Neural crest cell (in vitro differentiated cells): ENCODE measurements around the gene RAB4A. TPM values are rescaled to one million over a fixed set of nuclear protein-coding genes. Genes with fewer than 3 reads are reported as not detected.

Source experiments
- DNase-seq: peaks from one replicate; pipeline ENCODE4 v3.0.0; 2021; ENCODE audit warnings: low read depth, mixed read lengths, low spot score
- H3K27ac Mint-ChIP-seq: one replicate; pipeline ENCODE4 v1.8.0; 2021; ENCODE audit warnings: mild to moderate bottlenecking, mixed read lengths; ENCODE audit not compliant: unreplicated experiment
- H3K27me3 Mint-ChIP-seq: 2 replicates; pipeline ENCODE4 v1.8.0; 2021; ENCODE audit warnings: low read depth, mild to moderate bottlenecking, mixed read lengths
- H3K36me3 Mint-ChIP-seq: 2 replicates; pipeline ENCODE4 v1.8.0; 2021; ENCODE audit warnings: low read depth, mild to moderate bottlenecking, mixed read lengths
- H3K4me1 Mint-ChIP-seq: 2 replicates; pipeline ENCODE4 v1.8.0; 2021; ENCODE audit warnings: mixed read lengths
- H3K4me3 Mint-ChIP-seq: one replicate; pipeline ENCODE4 v1.8.0; 2021; ENCODE audit warnings: mild to moderate bottlenecking, mixed read lengths
- H3K9me3 Mint-ChIP-seq: 2 replicates; pipeline ENCODE4 v1.8.0; 2021; ENCODE audit warnings: mixed read lengths
- total RNA-seq: library from RNA; stranded (reverse); gene quantifications from 2 replicates; pipeline ENCODE4 v1.2.1, GENCODE V29; 2021
- TF ChIP-seq, protein P1 (sequence below): fragments of 200-600 bp; sonication (generic); conservative IDR thresholded peaks from 2 replicates; pipeline ENCODE4 v1.5.0; 2021; ENCODE audit warnings: antibody characterized with exemption, mild to moderate bottlenecking

Gene RAB4A
- total RNA-seq, 1 donor from 2014 or later, result 69.0 TPM

DNA sequence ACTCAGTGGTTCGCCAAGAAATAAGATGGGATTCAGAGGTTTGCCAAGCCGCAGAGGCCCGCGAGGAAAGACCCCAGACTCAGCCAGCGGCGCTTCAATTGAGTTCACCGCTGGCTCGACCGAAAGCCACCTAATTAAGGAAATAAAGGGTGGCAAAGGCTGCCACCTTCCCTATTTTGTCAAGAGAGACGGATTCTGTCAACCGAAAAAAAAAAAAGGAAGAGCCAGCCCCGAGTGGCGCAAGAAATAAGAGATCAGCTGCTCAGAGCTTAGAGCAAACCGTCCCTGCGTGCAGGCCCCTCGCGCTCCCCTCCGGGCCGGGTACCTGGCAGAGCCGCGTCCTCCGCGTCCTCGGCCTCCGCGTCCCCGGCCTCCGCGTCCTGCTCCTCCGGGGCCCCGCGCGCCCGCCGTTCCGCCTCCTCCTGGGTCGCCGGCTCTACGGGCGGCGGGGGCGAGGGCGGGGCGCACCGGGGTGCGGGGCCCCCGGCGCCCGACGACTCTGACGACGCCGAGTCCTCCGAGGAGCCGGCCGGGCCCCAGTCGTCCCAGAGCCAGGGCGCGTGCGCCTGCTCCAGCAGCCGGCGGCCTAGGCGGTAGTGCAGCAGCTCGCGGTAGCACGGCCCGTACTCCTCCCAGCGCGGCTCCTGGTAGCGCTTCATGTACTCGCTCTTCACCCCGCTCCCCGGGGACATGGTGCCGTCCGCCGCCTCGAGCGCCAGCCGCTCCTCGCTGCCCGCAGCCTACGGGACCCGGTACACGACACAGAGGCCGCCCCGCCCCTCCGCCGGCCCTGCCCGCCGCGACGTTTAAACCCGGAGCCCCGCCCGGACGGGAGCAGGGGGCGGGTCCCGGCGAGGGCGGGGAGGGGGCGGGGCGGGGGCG lies 71.1 kb downstream of the RAB4A start:
- DNase-seq, result peak; percentile 70
- Mint-ChIP-seq H3K9me3 (no peaks in the 10 kb centered on the region), H3K27ac (peak overlapping the region; percentile 83), H3K4me1 (peaks cover 44% of the 10 kb centered on the region), H3K27me3 (peaks cover 20% of the 10 kb centered on the region), H3K4me3 (peak overlapping the region; percentile 96), H3K36me3 (no peaks in the 10 kb centered on the region)
- TF ChIP-seq, protein P1, sequence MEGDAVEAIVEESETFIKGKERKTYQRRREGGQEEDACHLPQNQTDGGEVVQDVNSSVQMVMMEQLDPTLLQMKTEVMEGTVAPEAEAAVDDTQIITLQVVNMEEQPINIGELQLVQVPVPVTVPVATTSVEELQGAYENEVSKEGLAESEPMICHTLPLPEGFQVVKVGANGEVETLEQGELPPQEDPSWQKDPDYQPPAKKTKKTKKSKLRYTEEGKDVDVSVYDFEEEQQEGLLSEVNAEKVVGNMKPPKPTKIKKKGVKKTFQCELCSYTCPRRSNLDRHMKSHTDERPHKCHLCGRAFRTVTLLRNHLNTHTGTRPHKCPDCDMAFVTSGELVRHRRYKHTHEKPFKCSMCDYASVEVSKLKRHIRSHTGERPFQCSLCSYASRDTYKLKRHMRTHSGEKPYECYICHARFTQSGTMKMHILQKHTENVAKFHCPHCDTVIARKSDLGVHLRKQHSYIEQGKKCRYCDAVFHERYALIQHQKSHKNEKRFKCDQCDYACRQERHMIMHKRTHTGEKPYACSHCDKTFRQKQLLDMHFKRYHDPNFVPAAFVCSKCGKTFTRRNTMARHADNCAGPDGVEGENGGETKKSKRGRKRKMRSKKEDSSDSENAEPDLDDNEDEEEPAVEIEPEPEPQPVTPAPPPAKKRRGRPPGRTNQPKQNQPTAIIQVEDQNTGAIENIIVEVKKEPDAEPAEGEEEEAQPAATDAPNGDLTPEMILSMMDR, result no peak

DNA sequence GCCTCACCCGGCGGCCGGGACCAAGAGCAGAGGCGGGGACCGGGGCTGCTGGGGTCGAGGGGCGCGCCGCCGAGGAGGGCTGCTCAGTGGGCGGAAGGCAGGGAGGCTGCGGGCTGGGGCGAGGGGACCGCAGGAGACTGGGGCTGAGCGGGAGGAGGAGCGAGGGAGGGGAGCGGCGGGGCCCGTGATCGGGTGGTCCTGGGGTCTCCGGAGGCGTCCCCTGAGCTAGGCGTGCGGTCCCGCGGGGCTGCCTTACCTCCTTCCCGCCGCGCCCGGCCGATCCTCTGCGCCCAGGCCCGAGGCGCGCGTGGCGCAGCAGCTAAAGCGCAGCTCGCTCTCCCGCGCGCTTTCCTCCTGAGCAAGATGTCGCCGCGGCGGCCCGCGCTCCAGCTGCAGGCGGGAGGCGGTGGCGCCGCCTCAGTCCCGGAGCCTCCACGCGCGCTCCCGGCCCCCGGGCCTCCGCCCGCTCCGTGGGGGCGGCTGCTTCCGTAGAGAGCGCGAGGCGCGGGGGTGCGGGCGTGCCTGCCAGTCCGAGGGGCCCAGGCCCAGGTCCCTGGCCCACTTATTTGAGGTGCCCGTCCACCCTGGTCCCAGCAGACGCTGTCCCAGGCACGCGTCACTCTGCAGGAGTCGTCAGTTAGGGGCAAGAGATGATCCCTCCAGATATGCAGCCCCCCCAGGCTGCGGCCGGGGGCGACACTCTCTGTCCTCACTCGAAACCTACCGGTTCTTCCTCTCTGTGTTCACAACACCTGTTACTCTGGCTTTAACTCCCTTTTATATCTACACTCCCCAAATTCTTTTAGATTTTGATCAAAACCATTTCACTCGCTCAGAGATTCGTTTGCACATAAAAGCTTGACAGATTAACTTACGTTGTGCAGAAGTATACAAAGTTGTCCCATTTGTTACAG lies 72.0 kb downstream of the RAB4A start, which contains the start of gene CCSAP:
Gene CCSAP, minus strand, starts transcription at position 392 of the 914 bp plus-strand sequence. CDS start 582 bp downstream, outside the sequence.
- DNase-seq, result peak; percentile 77
- H3K36me3 Mint-ChIP-seq, result no peaks in the 10 kb centered on the region
- no peaks in the 10 kb centered on the region for H3K9me3 Mint-ChIP-seq
- H3K27ac Mint-ChIP-seq, result no peak within 1 kb of the TSS
- peaks cover 46% of the 10 kb centered on the region for H3K4me1 Mint-ChIP-seq
- peak within 1 kb of the TSS; percentile 96 for H3K4me3 Mint-ChIP-seq
- TF ChIP-seq, protein P1, result no peak
- H3K27me3 Mint-ChIP-seq, result peaks cover 26% of the 10 kb centered on the region

DNA sequence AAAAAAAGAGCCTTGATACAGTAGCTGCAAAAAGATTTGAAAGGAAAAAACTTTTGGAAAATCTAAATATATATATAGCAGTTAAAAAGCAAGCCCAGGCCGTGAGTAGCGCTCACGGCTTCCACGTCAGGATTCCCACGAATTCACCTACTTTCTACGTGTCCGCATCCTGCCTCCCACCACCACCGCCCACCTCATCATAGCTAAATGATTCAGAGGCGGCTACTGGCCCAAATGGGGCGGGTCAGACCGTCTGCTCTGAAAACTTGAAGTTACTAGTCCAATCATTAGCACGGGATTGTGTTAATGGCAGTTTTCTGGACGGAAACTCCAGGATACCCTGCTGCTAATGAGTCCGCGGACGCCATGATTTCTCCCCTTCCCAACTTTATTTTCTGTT lies 73.2 kb downstream of the RAB4A start:
- peaks cover 26% of the 10 kb centered on the region for H3K27me3 Mint-ChIP-seq

DNA sequence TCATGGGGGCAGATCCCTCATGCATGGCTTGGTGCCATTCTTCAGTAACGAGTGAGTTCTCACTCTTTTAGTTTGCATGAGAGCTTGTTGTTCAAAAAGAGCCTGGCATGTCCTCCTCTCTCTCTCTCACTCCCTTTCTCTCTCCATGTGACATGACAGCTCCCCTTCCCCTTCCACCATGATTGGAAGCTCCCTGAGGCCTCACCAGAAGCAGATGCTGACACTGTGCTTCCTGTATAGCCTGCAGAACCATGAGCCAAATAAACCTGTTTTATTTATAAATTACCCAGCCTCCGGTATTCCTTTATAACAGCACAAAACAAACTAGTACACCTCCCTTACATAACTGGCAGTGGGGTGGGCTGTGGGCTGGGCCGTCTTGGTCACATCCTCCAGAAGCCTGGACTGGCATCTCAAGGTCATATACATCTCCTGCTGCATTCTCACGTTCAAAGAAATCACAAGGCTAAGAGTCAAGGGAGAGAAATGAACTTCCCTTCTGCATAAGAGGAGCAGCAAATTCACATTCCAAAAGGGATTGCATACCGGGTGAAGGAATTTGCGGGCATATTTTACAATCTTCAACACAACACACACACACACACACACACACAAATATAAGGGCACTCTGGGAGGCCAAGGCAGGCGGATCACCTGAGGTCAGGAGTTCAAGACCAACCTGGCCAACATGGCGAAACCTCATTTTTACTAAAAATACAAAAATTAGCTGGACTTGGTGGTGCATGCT lies 74.2 kb downstream of the RAB4A start:
- no peaks in the 10 kb centered on the region for H3K36me3 Mint-ChIP-seq
- peaks cover 26% of the 10 kb centered on the region for H3K27me3 Mint-ChIP-seq
- H3K4me3 Mint-ChIP-seq, result peak overlapping the region; percentile 87
- no peak for DNase-seq
- H3K4me1 Mint-ChIP-seq, result peaks cover 27% of the 10 kb centered on the region
- H3K27ac Mint-ChIP-seq, result no peak overlapping the region
- no peaks in the 10 kb centered on the region for H3K9me3 Mint-ChIP-seq
- TF ChIP-seq, protein P1, result no peak

More for the DNA sequence above, 73.2 kb downstream of the RAB4A start:
- Mint-ChIP-seq H3K36me3 (no peaks in the 10 kb centered on the region), H3K27ac (no peak overlapping the region), H3K9me3 (no peaks in the 10 kb centered on the region), H3K4me1 (peaks cover 36% of the 10 kb centered on the region), H3K4me3 (peak overlapping the region; percentile 85)
- TF ChIP-seq, protein P1, result no peak
- DNase-seq, result no peak

DNA sequence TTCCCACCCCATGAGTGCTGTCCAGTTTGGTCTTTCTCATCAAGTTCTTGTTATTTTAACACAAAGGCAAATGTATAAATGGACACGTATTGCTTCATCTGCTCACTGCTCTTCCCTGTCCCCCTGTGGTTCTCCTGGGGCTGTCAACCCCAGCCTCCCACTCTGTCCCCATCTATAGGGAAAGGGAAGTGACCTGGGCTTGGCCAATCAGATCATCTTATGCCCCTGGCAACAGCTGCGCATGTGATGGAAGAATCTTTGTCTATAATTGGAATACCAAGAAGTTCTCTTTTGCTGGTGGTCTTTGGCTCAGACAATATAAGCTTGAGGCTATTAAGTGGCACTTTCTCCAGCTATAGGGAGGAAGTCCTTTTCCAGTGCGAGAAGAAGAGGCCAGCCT lies 76.6 kb downstream of the RAB4A start:
- Mint-ChIP-seq H3K9me3 (no peaks in the 10 kb centered on the region), H3K4me3 (peak overlapping the region; percentile 81), H3K4me1 (peaks cover 14% of the 10 kb centered on the region), H3K27me3 (peaks cover 30% of the 10 kb centered on the region), H3K27ac (no peak overlapping the region), H3K36me3 (no peaks in the 10 kb centered on the region)
- TF ChIP-seq, protein P1, result no peak
- DNase-seq, result no peak
